Smooth muscle cell (in vitro differentiated cells): Measurements from ENCODE around the gene TACSTD2. TPM values are rescaled to one million over a fixed set of nuclear protein-coding genes. Genes with fewer than 3 reads are reported as not detected.
"Not testable (repeated sequence)": the region's sequence is repeated elsewhere in the genome, so short reads cannot be mapped to it uniquely, and the experiment has no call there.

Experiments
- DNase-seq: peaks from one replicate; lab custom pipeline; 2025; ENCODE audit not compliant: unreplicated experiment; lab: John Stamatoyannopoulos, UW
- H2AFZ ChIP-seq: fragments of 200-600 bp; sonication (generic); 2 replicates; pipeline ENCODE4 v1.6.0; 2016; ENCODE audit warnings: antibody characterized with exemption, low read depth, mild to moderate bottlenecking
- H3F3A ChIP-seq: fragments of 200-600 bp; sonication (generic); 2 replicates; pipeline ENCODE4 v1.6.0; 2017; ENCODE audit warnings: antibody characterized with exemption, low read depth
- H3K27ac ChIP-seq: fragments of 200-600 bp; sonication (generic); 2 replicates; pipeline ENCODE4 v1.5.1; 2016; ENCODE audit warnings: low read depth, mild to moderate bottlenecking
- H3K27me3 ChIP-seq: fragments of 200-600 bp; sonication (generic); 2 replicates; pipeline ENCODE4 v1.6.1; 2016; ENCODE audit warnings: low read depth, mild to moderate bottlenecking
- H3K36me3 ChIP-seq: fragments of 200-600 bp; sonication (generic); 2 replicates; pipeline ENCODE4 v1.5.1; 2016; ENCODE audit warnings: low read depth
- H3K4me1 ChIP-seq: fragments of 200-600 bp; sonication (generic); 2 replicates; pipeline ENCODE4 v1.5.1; 2016; ENCODE audit warnings: low read depth
- H3K4me2 ChIP-seq: fragments of 200-600 bp; sonication (generic); 2 replicates; pipeline ENCODE4 v1.6.0; 2016; ENCODE audit warnings: mild to moderate bottlenecking
- H3K4me3 ChIP-seq: fragments of 200-600 bp; sonication (generic); 2 replicates; pipeline ENCODE4 v1.5.1; 2016; ENCODE audit warnings: mild to moderate bottlenecking
- H3K79me2 ChIP-seq: fragments of 200-600 bp; sonication (generic); 2 replicates; pipeline ENCODE4 v1.6.0; 2016; ENCODE audit warnings: low read depth, mild to moderate bottlenecking
- H3K9ac ChIP-seq: fragments of 200-600 bp; sonication (generic); 2 replicates; pipeline ENCODE4 v1.6.0; 2016; ENCODE audit warnings: low read depth
- H3K9me3 ChIP-seq: fragments of 200-600 bp; sonication (generic); replicated peaks from 2 replicates; pipeline ENCODE4 v1.5.1; 2016; ENCODE audit warnings: low read depth
- H4K20me1 ChIP-seq: fragments of 200-600 bp; sonication (generic); 2 replicates; pipeline ENCODE4 v1.6.0; 2016; ENCODE audit warnings: low read depth
- CTCF ChIP-seq: fragments of 200-600 bp; sonication (generic); IDR thresholded peaks from 2 replicates; pipeline ENCODE4 v1.5.1; 2017; ENCODE audit warnings: borderline replicate concordance, mild to moderate bottlenecking, antibody characterized with exemption; ENCODE audit not compliant: insufficient read depth, poor library complexity, severe bottlenecking
- WGBS: methylation state at CpG from one replicate; pipeline ENCODE4 v1.1.7; 2016; ENCODE audit warnings: low lambda C conversion rate; 5-methylcytosine and 5-hydroxymethylcytosine counted together
- polyA plus RNA-seq: library from polyadenylated mRNA; unstranded; fragments of >200 nt; fragmentation: Nextera tagmentation; extraction: Ambion mirVana; gene quantifications from 2 replicates; pipeline ENCODE4 v1.2.1, GENCODE V29; 2016
- total RNA-seq: library from RNA; depleted of rRNA; stranded (reverse); fragments of >200 nt; gene quantifications from 2 replicates; pipeline ENCODE4 v1.2.3, GENCODE V29; 2014

The TACSTD2 gene
- total and polyA plus RNA-seq, 2 experiments from 2014 or later, result 9.8 to 27.3 TPM

GRCh38 chr1:58551186-58552140 lies 25.6 kb downstream of the TACSTD2 start:
- Histone ChIP-seq H3K4me2 (no peak overlapping the region), H3K27me3 (no peaks in the 10 kb centered on the region), H3K9ac (no peak overlapping the region), H3F3A (no peaks in the 10 kb centered on the region), H4K20me1 (no peaks in the 10 kb centered on the region), H3K79me2 (no peaks in the 10 kb centered on the region), H3K27ac (no peak overlapping the region), H3K4me3 (no peak overlapping the region), H3K4me1 (peaks cover 4% of the 10 kb centered on the region), H3K9me3 (no peaks in the 10 kb centered on the region), H2AFZ (no peak overlapping the region), H3K36me3 (no peaks in the 10 kb centered on the region)
- no peak for TF ChIP-seq CTCF
- WGBS, result 61% methylated on average over 9 of the region's 9 CpGs
- no peak for DNase-seq

GRCh38 chr1:58549291-58549690 lies 27.8 kb downstream of the TACSTD2 start:
- H3K9me3 ChIP-seq, H3K27me3 ChIP-seq, H3K36me3 ChIP-seq, H3K27ac ChIP-seq, H3K79me2 ChIP-seq, H3K9ac ChIP-seq, H2AFZ ChIP-seq, H3K4me2 ChIP-seq, H3K4me3 ChIP-seq, H4K20me1 ChIP-seq, H3F3A ChIP-seq, DNase-seq: not testable (repeated sequence)
- 37% methylated on average over 6 of the region's 6 CpGs for WGBS
- peaks cover 11% of the 10 kb centered on the region for H3K4me1 ChIP-seq

GRCh38 chr1:58548371-58548770 lies 28.7 kb downstream of the TACSTD2 start:
- Histone ChIP-seq H2AFZ (no peak overlapping the region), H3K4me1 (peaks cover 11% of the 10 kb centered on the region), H3K79me2 (no peaks in the 10 kb centered on the region), H3K36me3 (no peaks in the 10 kb centered on the region), H3K27me3 (no peaks in the 10 kb centered on the region), H3K9ac (no peak overlapping the region), H3K4me3 (no peak overlapping the region), H3K9me3 (no peaks in the 10 kb centered on the region), H4K20me1 (no peaks in the 10 kb centered on the region), H3F3A (no peaks in the 10 kb centered on the region), H3K4me2 (no peak overlapping the region), H3K27ac (no peak overlapping the region)
- no peak for DNase-seq
- 83% methylated on average over 2 of the region's 2 CpGs for WGBS
- no peak for TF ChIP-seq CTCF

- H4K20me1 ChIP-seq, result no peaks in the 10 kb centered on the region
- peak; percentile 94 for DNase-seq
These were observed 30.3 kb downstream of the TACSTD2 start, which contains the start of gene OMA1 for GRCh38 chr1:58546520-58547308. OMA1 (minus strand) TSS chr1:58546726; CDS start chr1:58539294, 7,432 bp downstream.

More at GRCh38 chr1:58546520-58547308, 30.3 kb downstream of the TACSTD2 start, which contains the start of gene OMA1:
- peak within 1 kb of the TSS; percentile 74 for H3K4me3 ChIP-seq
- peak within 1 kb of the TSS; percentile 98 for H2AFZ ChIP-seq
- no peaks in the 10 kb centered on the region for H3F3A ChIP-seq
- H3K27me3 ChIP-seq, result no peaks in the 10 kb centered on the region
- H3K9ac ChIP-seq, result peak within 1 kb of the TSS; percentile 96
- H3K79me2 ChIP-seq, result no peaks in the 10 kb centered on the region
- peaks cover 11% of the 10 kb centered on the region for H3K4me1 ChIP-seq
- WGBS, result 3% methylated on average over 34 of the region's 46 CpGs
- H3K27ac ChIP-seq, result peak within 1 kb of the TSS; percentile 96
- no peaks in the 10 kb centered on the region for H3K36me3 ChIP-seq
- TF ChIP-seq CTCF, result peak; percentile 84
- H3K9me3 ChIP-seq, result no peaks in the 10 kb centered on the region
- H3K4me2 ChIP-seq, result peak within 1 kb of the TSS; percentile 93
